ENCODE results near the gene KLC1. TPM values are rescaled to one million over a fixed set of nuclear protein-coding genes. Genes with fewer than 3 reads are reported as not detected.

The KLC1 gene
- total and polyA plus RNA-seq, 10 of the 15 experiments (the other 5 are each of a cell fraction or from before 2014, with no cell fraction given): 5.5 to 137 (median 76.1) TPM

DNA sequence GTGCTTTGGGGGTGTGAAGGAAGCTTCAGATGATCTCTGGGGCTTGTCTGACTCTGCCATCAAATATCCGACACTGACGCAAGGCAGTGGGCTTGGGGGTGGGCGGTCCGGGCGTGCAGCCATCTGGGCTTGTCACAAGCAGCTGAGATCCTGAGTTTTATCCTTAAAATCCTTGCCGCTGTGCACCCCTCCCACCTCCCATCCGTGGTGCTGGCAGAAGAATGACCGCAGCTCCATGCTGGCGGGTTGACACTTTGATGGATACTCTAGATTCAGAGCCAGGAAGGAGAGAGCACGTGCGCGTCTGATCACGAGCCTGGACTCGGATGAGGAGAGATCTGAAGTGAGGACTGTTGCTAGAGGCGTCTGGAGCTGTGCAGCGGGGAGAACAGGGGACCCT, 89.6 kb downstream of the KLC1 start:
- FAIRE-seq: no peak
- H3K9ac ChIP-seq (ENCODE audit: control insufficient read depth, insufficient read depth, low read length): no peak overlapping the region
- POLR2A ChIA-PET: interaction anchor here (0.6 to 0.8 kb wide), 2 partner anchors 8 to 83 kb away, joined by 3 to 4 read pairs; no protein-coding TSS in a partner anchor
- no peak for TF ChIP-seq PRDM15 (CRISPR knock-in tag; IDR thresholded peaks at IDR 0.05)
- TF ChIP-seq, protein P1, sequence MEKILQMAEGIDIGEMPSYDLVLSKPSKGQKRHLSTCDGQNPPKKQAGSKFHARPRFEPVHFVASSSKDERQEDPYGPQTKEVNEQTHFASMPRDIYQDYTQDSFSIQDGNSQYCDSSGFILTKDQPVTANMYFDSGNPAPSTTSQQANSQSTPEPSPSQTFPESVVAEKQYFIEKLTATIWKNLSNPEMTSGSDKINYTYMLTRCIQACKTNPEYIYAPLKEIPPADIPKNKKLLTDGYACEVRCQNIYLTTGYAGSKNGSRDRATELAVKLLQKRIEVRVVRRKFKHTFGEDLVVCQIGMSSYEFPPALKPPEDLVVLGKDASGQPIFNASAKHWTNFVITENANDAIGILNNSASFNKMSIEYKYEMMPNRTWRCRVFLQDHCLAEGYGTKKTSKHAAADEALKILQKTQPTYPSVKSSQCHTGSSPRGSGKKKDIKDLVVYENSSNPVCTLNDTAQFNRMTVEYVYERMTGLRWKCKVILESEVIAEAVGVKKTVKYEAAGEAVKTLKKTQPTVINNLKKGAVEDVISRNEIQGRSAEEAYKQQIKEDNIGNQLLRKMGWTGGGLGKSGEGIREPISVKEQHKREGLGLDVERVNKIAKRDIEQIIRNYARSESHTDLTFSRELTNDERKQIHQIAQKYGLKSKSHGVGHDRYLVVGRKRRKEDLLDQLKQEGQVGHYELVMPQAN (conservative IDR thresholded peaks at IDR 0.05): no peak
- TF ChIP-seq, protein P2, sequence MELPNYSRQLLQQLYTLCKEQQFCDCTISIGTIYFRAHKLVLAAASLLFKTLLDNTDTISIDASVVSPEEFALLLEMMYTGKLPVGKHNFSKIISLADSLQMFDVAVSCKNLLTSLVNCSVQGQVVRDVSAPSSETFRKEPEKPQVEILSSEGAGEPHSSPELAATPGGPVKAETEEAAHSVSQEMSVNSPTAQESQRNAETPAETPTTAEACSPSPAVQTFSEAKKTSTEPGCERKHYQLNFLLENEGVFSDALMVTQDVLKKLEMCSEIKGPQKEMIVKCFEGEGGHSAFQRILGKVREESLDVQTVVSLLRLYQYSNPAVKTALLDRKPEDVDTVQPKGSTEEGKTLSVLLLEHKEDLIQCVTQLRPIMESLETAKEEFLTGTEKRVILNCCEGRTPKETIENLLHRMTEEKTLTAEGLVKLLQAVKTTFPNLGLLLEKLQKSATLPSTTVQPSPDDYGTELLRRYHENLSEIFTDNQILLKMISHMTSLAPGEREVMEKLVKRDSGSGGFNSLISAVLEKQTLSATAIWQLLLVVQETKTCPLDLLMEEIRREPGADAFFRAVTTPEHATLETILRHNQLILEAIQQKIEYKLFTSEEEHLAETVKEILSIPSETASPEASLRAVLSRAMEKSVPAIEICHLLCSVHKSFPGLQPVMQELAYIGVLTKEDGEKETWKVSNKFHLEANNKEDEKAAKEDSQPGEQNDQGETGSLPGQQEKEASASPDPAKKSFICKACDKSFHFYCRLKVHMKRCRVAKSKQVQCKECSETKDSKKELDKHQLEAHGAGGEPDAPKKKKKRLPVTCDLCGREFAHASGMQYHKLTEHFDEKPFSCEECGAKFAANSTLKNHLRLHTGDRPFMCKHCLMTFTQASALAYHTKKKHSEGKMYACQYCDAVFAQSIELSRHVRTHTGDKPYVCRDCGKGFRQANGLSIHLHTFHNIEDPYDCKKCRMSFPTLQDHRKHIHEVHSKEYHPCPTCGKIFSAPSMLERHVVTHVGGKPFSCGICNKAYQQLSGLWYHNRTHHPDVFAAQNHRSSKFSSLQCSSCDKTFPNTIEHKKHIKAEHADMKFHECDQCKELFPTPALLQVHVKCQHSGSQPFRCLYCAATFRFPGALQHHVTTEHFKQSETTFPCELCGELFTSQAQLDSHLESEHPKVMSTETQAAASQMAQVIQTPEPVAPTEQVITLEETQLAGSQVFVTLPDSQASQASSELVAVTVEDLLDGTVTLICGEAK (IDR thresholded peaks at IDR 0.05; ENCODE audit: borderline replicate concordance): no peak
- TF ChIP-seq BCLAF1 (IDR thresholded peaks at IDR 0.05): no peak
- TF ChIP-seq BMI1 (IDR thresholded peaks at IDR 0.05; ENCODE audit: borderline replicate concordance): no peak
- TF ChIP-seq ZNF24 (IDR thresholded peaks at IDR 0.05): no peak
- no peak for TF ChIP-seq MEF2B (IDR thresholded peaks at IDR 0.05; ENCODE audit: partially characterized antibody, poor library complexity, severe bottlenecking)
- no peak for TF ChIP-seq KLF5 (IDR thresholded peaks at IDR 0.05; ENCODE audit: partially characterized antibody)
- TF ChIP-seq ESRRA (IDR thresholded peaks at IDR 0.05; ENCODE audit: low read length): no peak
- no peak for TF ChIP-seq CBFB (IDR thresholded peaks at IDR 0.05; ENCODE audit: low read depth)
- no peak for TF ChIP-seq STAT1 (conservative IDR thresholded peaks at IDR 0.05)

More for the DNA sequence above, 89.6 kb downstream of the KLC1 start:
- Histone ChIP-seq H3K4me3 (no peak overlapping the region), H3K9me3 (replicated peaks; ENCODE audit: control insufficient read depth, insufficient read depth, low read length) (no peaks in the 10 kb centered on the region), H3K27ac (ENCODE audit: control insufficient read depth, insufficient read depth) (no peak overlapping the region), H3K4me1 (ENCODE audit: control insufficient read depth, insufficient read depth, low read length) (peaks cover 3% of the 10 kb centered on the region; the same call in 1 of the 2 replicates), H3K36me3 (ENCODE audit: control insufficient read depth in 2 of 2, insufficient read depth in 2 of 2, low read length in 1 of 2) (no peaks in the 10 kb centered on the region), H2AFZ (ENCODE audit: control insufficient read depth, low read depth, low read length) (no peak overlapping the region), H3K4me2 (ENCODE audit: control insufficient read depth, insufficient read depth) (no peak overlapping the region), H4K20me1 (ENCODE audit: control insufficient read depth, insufficient read depth) (no peaks in the 10 kb centered on the region), H3K79me2 (ENCODE audit: control insufficient read depth, insufficient read depth, low read length) (peaks cover 30% of the 10 kb centered on the region), H3K27me3 (replicated peaks in 1 of 2; ENCODE audit: control insufficient read depth in 2 of 2, insufficient read depth in 2 of 2, low read length in 1 of 2) (no peaks in the 10 kb centered on the region)
- ATAC-seq: no peak
- intact Hi-C loops (cut with micrococcal nuclease; ENCODE audit: unreplicated experiment) (no loop called here), in situ Hi-C loops (cut with MboI) (no loop called here)
- ChIA-PET RAD21 (ENCODE audit: unreplicated experiment) (interaction anchor here (0.7 kb wide), 1 partner anchor 24 kb away, joined by 3 read pairs; no protein-coding TSS in a partner anchor), SMC1A (ENCODE audit: uncharacterized antibody, unreplicated experiment) (no interaction called here), CTCF (interaction anchor here (0.6 to 1.1 kb wide), 2 partner anchors 189 to 192 kb away, joined by 3 read pairs; no protein-coding TSS in a partner anchor)
- no TSS peak for BruUV-seq (replicated peaks)
- WGBS (ENCODE audit: insufficient coverage, insufficient replicate concordance, low lambda C conversion rate, missing lambda C conversion rate): 97% methylated on average over 16 of the region's 16 CpGs
- no peak for DNase-seq (ENCODE audit: low read depth, low spot score)

All from GM12878 (cell line).